Skeletal muscle satellite cell (primary cell): ENCODE data around the gene TPP1.
A peak's percentile ranks its signal among the peaks of the same experiment; 100 is the strongest.

Experiments used
- H3K27me3 ChIP-seq: 2 replicates; pipeline ENCODE4 v1.7.0; 2013; ENCODE audit warnings: low read length; ENCODE audit not compliant: control insufficient read depth, insufficient read depth
- H3K36me3 ChIP-seq: 2 replicates; pipeline ENCODE4 v1.7.0; 2013; ENCODE audit warnings: mild to moderate bottlenecking, control low read depth, low read length; ENCODE audit not compliant: insufficient read depth
- H3K4me1 ChIP-seq: 2 replicates; pipeline ENCODE4 v1.7.0; 2013; ENCODE audit warnings: low read length; ENCODE audit not compliant: control insufficient read depth, insufficient read depth
- H3K4me2 ChIP-seq: 2 replicates; pipeline ENCODE4 v1.7.0; 2013; ENCODE audit warnings: mild to moderate bottlenecking, low read length
- H3K4me3 ChIP-seq: 2 replicates; pipeline ENCODE4 v1.7.0; 2013; ENCODE audit warnings: low read length
- H3K9ac ChIP-seq: 2 replicates; pipeline ENCODE4 v1.7.0; 2013; ENCODE audit warnings: mild to moderate bottlenecking, low read depth, low read length, moderate library complexity
- H3K9me3 ChIP-seq: replicated peaks from 2 replicates; pipeline ENCODE4 v1.7.0; 2013; ENCODE audit warnings: mild to moderate bottlenecking, control low read depth, low read length

Gene TPP1

GRCh38 chr11:6625156-6625831 lies 6.1 kb upstream of the TPP1 start:
- H3K4me2 ChIP-seq, result no peak overlapping the region
- H3K9ac ChIP-seq, result no peak overlapping the region
- no peaks in the 10 kb centered on the region for H3K9me3 ChIP-seq
- H3K36me3 ChIP-seq, result no peaks in the 10 kb centered on the region
- H3K27me3 ChIP-seq, result peaks cover 12% of the 10 kb centered on the region
- no peaks in the 10 kb centered on the region for H3K4me1 ChIP-seq
- no peak overlapping the region for H3K4me3 ChIP-seq

GRCh38 chr11:6623391-6624363 lies 4.5 kb upstream of the TPP1 start:
- H3K36me3 ChIP-seq, result no peaks in the 10 kb centered on the region
- H3K27me3 ChIP-seq, result peaks cover 12% of the 10 kb centered on the region
- H3K4me2 ChIP-seq, result no peak overlapping the region
- H3K9ac ChIP-seq, result no peak overlapping the region
- peaks cover 3% of the 10 kb centered on the region for H3K4me1 ChIP-seq
- no peak overlapping the region for H3K4me3 ChIP-seq
- no peaks in the 10 kb centered on the region for H3K9me3 ChIP-seq

- Histone ChIP-seq H3K4me3 (no peak overlapping the region), H3K4me2 (no peak overlapping the region), H3K36me3 (no peaks in the 10 kb centered on the region), H3K9me3 (no peaks in the 10 kb centered on the region), H3K9ac (no peak overlapping the region), H3K4me1 (peaks cover 14% of the 10 kb centered on the region), H3K27me3 (peaks cover 12% of the 10 kb centered on the region)
Observed at GRCh38 chr11:6622261-6623171, 3.3 kb upstream of the TPP1 start.

- Histone ChIP-seq H3K27me3 (peaks cover 12% of the 10 kb centered on the region), H3K4me1 (peaks cover 18% of the 10 kb centered on the region), H3K9me3 (no peaks in the 10 kb centered on the region), H3K4me2 (no peak overlapping the region), H3K4me3 (no peak overlapping the region), H3K36me3 (no peaks in the 10 kb centered on the region), H3K9ac (no peak overlapping the region)
Observed at GRCh38 chr11:6621711-6622211, 2.5 kb upstream of the TPP1 start.

GRCh38 chr11:6620636-6621035 lies 1.4 kb upstream of the TPP1 start:
- no peak overlapping the region for H3K4me3 ChIP-seq
- peaks cover 5% of the 10 kb centered on the region for H3K36me3 ChIP-seq
- no peak overlapping the region for H3K4me2 ChIP-seq
- H3K27me3 ChIP-seq, result peaks cover 10% of the 10 kb centered on the region
- no peak overlapping the region for H3K9ac ChIP-seq
- H3K4me1 ChIP-seq, result peaks cover 18% of the 10 kb centered on the region
- no peaks in the 10 kb centered on the region for H3K9me3 ChIP-seq

- peaks cover 22% of the 10 kb centered on the region for H3K36me3 ChIP-seq
Observed at GRCh38 chr11:6618117-6619003, 862 bp downstream of the TPP1 start.

GRCh38 chr11:6617315-6617781 lies 1.9 kb downstream of the TPP1 start:
- H3K4me2 ChIP-seq, result peak overlapping the region; percentile 95
- H3K4me3 ChIP-seq, result peak overlapping the region; percentile 92
- H3K9me3 ChIP-seq, result no peaks in the 10 kb centered on the region
- H3K9ac ChIP-seq, result peak overlapping the region; percentile 88
- H3K4me1 ChIP-seq, result peaks cover 26% of the 10 kb centered on the region
- H3K36me3 ChIP-seq, result peaks cover 22% of the 10 kb centered on the region
- H3K27me3 ChIP-seq, result no peaks in the 10 kb centered on the region

More at GRCh38 chr11:6618117-6619003, 862 bp downstream of the TPP1 start:
- Histone ChIP-seq H3K4me1 (peaks cover 18% of the 10 kb centered on the region), H3K9ac (peak overlapping the region; percentile 88), H3K27me3 (no peaks in the 10 kb centered on the region), H3K9me3 (no peaks in the 10 kb centered on the region), H3K4me3 (peak overlapping the region; percentile 92), H3K4me2 (peak overlapping the region; percentile 95)

- Histone ChIP-seq H3K36me3 (peaks cover 22% of the 10 kb centered on the region), H3K4me3 (no peak overlapping the region), H3K9ac (no peak overlapping the region), H3K9me3 (no peaks in the 10 kb centered on the region), H3K27me3 (no peaks in the 10 kb centered on the region), H3K4me2 (no peak overlapping the region), H3K4me1 (peaks cover 28% of the 10 kb centered on the region)
Observed at GRCh38 chr11:6616596-6617250, 2.5 kb downstream of the TPP1 start.

GRCh38 chr11:6615882-6616585 lies 3.2 kb downstream of the TPP1 start:
- Histone ChIP-seq H3K4me2 (no peak overlapping the region), H3K4me1 (peaks cover 32% of the 10 kb centered on the region), H3K27me3 (no peaks in the 10 kb centered on the region), H3K36me3 (peaks cover 29% of the 10 kb centered on the region), H3K9ac (no peak overlapping the region), H3K4me3 (no peak overlapping the region), H3K9me3 (no peaks in the 10 kb centered on the region)
